Fibroblast of skin of back (primary cell): ENCODE measurements around the gene OR51D1.

Source experiments
- DNase-seq: peaks from one replicate; pipeline ENCODE4 v3.0.0-alpha.2; 2013

The OR51D1 gene

DNA sequence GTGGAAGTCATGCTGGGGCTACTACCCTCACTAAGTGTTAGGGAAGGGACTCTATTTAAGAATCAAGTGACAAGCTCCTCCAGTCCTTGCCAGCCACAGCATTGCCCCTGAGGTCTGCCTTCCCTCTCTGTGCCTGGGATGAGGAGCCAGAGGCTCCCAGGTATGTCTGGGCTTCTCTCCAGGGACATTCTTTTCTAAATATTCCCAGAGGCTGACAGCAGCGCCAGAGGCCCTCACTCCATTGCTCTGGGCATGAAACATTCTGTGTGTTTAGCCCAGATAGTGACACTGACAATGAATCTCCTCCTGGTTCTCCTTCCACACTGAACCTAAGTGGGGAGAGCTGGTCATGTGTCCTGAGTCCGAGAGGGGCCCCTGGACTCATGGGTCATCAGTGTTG lies 8.7 kb downstream of the OR51D1 start:
- no peak for DNase-seq

DNA sequence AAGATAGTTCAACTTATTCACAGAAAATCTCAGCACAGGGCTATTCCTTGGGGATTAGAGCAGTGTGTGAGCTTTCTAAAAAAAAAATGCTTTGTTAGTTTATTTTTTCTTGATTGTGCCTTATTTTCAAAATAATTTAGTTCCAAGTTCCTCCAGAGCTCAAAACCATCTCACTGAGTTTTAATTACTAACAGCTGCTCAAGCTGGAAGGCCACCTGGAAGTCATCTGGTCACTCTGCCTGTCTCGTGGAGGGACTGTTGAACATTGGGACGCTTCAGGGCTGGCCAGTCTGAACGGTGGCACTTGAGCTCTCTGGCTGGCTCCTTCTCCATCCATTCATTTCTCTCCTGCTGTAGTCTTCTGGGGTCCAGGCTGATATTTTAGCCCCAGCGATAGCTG lies 10.5 kb downstream of the OR51D1 start:
- no peak for DNase-seq

DNA sequence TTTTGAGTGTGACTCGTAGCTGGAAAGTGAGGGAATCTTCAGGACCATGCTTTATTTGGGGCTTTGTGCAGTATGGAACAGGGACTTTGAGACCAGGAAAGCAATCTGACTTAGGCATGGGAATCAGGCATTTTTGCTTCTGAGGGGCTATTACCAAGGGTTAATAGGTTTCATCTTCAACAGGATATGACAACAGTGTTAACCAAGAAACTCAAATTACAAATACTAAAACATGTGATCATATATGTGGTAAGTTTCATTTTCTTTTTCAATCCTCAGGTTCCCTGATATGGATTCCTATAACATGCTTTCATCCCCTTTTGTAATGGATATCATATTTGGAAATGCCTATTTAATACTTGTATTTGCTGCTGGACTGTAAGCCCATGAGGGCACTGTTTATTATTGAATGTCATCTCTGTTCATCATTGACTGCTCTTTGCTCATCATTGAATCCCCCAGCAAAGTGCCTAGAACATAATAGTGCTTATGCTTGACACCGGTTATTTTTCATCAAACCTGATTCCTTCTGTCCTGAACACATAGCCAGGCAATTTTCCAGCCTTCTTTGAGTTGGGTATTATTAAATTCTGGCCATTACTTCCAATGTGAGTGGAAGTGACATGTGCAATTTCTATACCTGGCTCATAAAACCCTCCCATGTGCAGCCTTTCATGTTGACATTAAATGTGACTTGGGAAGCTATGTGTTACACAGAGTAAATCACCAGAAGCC lies 17.5 kb downstream of the OR51D1 start:
- no peak for DNase-seq

DNA sequence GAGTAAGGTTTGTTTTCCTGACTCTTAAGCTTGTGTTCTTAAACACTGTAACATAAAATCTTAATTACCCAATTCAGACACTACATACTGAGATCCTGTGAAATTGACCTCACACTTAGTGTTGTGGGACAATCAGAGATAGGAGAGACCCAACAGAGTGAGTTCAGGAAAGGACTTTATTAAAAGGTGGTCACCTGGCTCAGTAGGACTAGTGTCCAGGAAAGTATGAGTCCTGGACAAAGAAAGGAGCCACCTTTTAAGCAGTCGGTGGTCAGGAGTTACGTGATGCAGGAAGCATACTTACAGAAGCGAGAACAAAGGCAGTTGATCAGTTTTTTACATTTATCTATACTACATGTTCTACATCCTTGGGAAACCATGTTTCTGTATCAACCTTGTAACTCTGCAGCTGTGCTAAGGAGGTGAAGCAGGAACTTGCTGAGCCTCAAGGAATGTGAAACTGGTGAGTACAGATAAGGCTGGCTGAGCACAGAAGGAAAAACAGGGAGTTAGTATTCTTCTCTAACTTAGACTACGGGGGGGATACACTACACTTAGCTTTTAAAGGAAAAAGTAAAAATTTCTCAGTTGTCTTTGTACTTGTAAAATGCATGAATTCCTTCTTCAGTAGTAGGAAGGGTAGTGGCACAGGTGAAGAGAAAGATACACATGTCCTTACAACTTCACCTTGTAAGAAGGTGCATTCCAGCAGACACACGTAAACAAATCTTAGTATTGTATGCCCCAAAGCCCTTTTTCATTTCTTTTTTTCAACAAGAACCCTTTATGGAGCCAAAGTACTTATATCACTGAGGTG lies 21.6 kb downstream of the OR51D1 start:
- no peak for DNase-seq

DNA sequence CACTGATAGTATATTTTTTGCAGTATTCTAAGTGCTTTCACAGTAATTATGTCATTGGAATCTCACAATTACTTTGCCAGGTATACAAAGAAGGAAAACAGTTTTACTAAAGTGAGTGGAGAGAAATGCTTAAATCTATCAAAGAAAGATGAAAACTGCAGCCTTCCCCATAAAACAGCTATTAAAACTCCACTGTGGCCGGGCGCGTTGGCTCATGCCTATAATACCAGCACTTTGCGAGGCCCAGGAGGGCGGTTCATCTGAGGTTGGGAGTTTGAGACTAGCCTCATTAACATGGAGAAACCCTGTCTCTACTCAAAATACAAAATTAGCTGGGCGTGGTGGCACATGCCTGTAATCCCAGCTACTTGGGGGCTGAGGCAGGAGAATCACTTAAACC lies 25.6 kb downstream of the OR51D1 start:
- no peak for DNase-seq

DNA sequence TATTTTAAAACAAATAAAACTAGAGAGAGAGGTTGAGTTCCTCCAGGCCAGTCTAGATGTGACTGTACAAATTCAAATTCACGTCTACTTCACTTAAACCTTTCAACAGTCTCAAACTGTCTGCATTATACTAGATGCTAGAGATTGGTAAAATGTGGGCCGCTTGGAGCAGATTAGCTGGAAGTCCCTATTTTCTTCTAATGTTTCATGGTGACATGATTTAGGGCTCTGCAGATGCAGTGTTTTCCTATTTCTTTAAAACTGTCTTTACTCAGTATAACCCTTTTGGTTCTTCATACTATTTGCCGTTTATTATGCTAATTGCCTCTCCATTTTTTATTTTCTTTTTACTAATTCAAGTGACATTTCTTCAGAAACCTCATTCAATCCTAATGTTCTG lies 26.9 kb downstream of the OR51D1 start:
- no peak for DNase-seq

DNA sequence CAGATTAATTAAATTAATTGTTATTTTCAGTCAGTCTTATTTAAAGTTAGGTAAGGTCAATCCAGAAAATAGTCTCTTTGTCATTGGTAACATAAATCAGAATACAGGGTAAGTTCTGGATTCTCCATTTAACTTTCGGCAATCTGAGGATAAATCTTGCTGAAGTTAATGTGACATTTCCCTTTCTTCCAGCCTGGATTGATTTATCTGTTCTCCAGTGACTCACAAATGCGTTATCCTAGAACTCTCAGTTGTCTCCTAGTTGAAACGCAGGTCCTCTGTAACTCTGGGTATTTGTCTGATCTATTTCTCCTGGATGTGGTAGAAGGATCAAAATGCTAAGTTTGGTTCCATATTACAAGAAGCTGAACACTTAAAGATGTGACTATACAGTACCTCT lies 27.5 kb downstream of the OR51D1 start:
- no peak for DNase-seq

DNA sequence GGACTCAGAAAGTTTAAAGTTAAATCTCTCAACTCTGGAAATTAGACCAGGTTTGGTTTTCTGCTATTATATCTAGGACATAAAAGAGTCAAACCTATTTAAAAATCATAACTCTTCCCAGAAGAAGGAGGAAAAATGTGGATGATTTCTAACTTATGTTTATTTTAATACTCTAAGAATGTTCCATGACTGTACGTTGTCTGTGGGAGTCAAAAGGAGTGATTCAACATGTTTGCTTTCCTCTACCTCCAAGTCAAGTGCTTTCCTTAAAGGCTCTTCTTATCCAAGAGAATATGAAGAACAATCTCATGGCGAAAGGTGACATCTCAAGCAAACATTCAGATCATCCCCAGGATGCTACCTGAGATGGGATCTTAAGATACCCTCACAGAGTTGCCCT lies 28.1 kb downstream of the OR51D1 start:
- peak; percentile 50 for DNase-seq

DNA sequence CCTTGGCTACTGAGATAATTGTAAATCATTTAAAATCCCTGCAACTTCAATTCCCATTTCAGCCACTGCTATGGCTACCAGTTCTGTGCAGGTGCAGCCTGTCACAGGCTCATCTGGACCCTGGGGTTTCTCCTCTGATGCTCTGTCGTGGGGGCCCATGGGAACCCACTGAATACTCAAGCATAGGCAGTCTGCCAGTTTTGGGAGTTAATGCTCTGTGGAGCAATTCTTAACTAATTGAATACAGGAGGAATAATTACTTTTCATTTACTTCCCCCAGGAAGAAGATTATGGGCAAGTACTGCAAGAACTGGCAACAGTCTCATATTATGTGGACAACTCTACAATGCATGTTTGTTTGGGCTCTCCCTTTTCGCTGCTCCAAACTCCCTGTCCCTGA lies 34.5 kb downstream of the OR51D1 start:
- DNase-seq, result no peak

DNA sequence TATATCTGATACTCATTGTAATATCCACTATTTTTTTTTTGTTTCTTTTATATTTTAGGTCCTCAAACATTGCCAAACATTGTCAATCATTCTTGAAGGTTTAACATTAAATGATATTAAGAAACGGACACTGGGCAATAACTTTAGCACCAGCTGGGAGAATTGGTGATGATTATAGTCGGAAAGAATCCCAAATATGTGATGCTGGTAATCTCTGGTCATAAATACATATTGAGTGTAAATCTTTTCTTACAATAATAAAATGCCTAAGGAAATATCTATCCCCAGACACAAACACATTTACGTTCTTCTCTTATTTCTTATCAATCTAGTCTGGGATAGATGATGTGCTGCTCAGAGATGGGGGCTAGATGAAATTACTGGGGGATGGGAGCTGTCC lies 35.2 kb downstream of the OR51D1 start:
- DNase-seq, result peak; percentile 64

DNA sequence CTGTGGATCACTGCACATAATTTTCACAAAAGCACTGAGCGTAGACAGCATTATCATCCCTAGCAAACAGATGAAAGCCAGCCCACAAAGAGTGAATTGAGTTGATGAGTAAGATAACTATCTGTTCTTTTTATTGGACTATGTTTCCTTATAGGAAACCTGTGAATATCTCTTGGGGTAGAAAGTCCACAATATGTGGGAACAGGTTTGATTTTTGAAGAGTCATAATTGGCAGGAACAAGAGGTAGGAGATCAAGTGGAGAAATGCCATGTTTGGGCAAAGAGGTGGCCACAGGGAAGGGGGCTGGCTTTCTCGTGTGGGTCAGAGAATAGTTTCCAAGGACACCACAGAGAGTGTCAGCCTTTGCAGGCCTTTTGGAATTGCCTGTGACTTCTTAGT lies 36.5 kb downstream of the OR51D1 start:
- no peak for DNase-seq

DNA sequence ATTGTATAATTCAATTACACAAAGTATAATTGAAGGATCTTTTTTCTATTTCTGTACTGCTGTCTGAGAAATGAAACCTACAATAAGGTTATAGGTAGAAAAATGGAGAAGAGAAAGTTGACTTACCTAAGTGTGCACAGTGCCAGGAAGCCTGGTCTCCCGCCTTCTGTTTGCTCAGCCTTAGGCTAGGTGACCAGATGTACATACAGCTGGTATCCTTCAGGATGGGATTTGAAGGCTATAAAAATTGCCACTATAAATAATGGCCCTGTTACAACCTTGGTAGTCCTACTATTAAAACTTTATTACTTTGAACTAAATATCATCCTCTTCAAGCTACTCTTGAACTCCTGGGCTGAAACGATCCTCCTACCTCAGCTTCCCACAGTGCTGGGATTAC lies 40.7 kb downstream of the OR51D1 start:
- no peak for DNase-seq

DNA sequence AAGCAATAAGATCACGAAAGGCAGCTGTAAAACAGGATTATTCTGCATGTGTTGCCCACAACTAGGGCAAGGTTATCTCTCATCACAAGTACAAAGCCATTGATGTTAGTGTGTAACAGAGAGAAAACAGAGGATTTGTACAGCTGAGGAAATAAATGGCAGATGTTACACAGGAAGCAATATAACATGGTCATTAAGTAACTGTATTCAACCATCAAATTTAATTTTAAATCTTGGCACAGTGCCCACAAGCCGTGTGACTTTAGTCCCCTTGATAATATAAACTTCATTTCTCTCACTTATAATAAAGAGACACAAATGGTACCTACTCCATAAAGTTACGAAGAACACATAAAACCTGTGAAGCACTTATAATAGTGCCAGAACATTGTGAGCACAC lies 43.1 kb downstream of the OR51D1 start:
- no peak for DNase-seq

DNA sequence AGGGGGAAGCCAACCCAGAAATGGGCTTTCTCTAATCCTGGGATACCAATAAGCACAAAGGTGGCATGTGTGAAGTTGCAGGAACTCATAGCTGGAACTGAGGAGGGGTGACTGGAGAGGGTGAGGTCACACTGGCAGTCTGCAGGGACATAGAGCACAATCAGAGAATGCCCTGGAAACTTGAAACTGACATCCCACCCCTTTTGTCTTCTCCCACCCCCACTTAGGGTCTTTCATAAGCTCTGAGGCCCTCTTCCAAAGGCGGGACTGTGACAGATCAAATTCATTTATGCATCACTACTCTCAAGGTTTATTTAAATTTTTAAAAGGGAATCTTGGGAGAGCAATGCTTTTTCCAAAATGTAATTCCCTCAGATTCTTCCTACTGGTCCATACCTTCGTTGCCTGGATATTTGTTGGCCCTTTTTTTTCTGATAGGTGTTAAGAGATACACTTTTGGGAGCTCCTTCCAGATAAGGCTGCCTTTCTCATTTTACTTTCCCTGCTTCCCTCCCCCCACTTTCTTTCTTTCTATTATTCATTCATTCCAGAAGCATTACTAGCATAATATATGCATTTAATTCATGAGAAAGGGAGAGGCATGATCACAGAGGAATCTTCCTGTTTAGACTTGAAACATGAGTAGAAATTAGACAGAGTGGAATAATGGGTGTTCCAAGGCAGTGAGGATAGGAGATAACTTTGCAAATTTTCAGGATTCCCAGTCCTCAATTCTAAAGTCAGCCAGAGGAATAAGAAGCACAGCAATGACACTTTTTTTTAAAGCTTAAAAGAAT lies 45.5 kb downstream of the OR51D1 start:
- peak; percentile 74 for DNase-seq

DNA sequence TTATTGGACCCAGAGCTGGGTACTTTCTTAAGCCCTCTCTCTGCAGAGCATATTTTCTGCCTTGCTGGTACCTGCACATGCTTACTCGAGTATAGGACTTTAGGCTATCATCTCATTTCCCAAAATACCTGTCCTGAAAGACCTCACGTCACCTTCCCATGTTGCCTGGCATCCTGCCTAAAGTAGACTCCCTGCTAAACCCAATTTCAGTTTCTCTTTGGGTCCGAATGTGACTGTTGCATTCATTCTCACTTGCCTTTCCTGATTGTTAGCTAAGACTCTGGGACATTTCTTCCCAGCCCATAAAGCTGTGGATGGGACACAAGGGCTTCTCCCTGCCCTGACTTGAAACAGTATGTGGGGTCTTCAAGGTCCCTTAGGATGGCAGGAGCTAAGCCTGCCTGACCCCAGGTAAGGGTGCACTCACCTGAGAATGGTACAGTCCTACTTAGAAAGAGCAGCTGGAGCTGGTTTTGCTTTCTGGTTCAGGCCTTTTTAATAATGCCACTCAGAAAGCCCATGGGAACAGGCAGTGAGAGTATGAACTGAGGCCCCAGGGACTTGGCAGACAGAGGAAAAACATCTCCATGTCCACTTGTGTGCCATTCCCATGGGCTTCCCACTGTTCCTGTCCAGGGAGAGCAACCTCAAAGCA lies 47.5 kb downstream of the OR51D1 start:
- DNase-seq, result no peak
